ENCODE data around the gene MRM2.
A peak's percentile ranks its signal among the peaks of the same experiment; 100 is the strongest.

Gene MRM2

GRCh38 chr7:2244404-2244995, 2.5 kb upstream of the MRM2 start:
- DNase-seq (ENCODE audit: low spot score), result no peak
- no peak for TF ChIP-seq CTCF (IDR thresholded peaks at IDR 0.05; ENCODE audit: borderline replicate concordance, control extremely low read depth, extremely low read depth, insufficient read depth, missing control alignments)
- in situ Hi-C loops (cut with MboI; ENCODE audit: low sequenced_read_pairs, unreplicated experiment), result no loop called here

GRCh38 chr7:2243458-2243857, 1.5 kb upstream of the MRM2 start:
- DNase-seq (ENCODE audit: low spot score), result no peak
- in situ Hi-C loops (cut with MboI; ENCODE audit: low sequenced_read_pairs, unreplicated experiment), result no loop called here
- no peak for TF ChIP-seq CTCF (IDR thresholded peaks at IDR 0.05; ENCODE audit: borderline replicate concordance, control extremely low read depth, extremely low read depth, insufficient read depth, missing control alignments)

GRCh38 chr7:2242541-2243429, 780 bp upstream of the MRM2 start:
- in situ Hi-C loops (cut with MboI; ENCODE audit: low sequenced_read_pairs, unreplicated experiment), result no loop called here
- no peak for DNase-seq (ENCODE audit: low spot score)
- no peak for TF ChIP-seq CTCF (IDR thresholded peaks at IDR 0.05; ENCODE audit: borderline replicate concordance, control extremely low read depth, extremely low read depth, insufficient read depth, missing control alignments)

GRCh38 chr7:2239242-2239641, 2.8 kb downstream of the MRM2 start:
- in situ Hi-C loops (cut with MboI; ENCODE audit: low sequenced_read_pairs, unreplicated experiment), result loop anchor here (10.0 kb wide), 1 partner anchor 106 kb away; no protein-coding TSS in a partner anchor
- no peak for TF ChIP-seq CTCF (IDR thresholded peaks at IDR 0.05; ENCODE audit: borderline replicate concordance, control extremely low read depth, extremely low read depth, insufficient read depth, missing control alignments)
- no peak for DNase-seq (ENCODE audit: low spot score)

- DNase-seq (ENCODE audit: low spot score), result peak; percentile 89
- TF ChIP-seq CTCF (IDR thresholded peaks at IDR 0.05; ENCODE audit: borderline replicate concordance, control extremely low read depth, extremely low read depth, insufficient read depth, missing control alignments), result no peak
- in situ Hi-C loops (cut with MboI; ENCODE audit: low sequenced_read_pairs, unreplicated experiment), result loop anchor here (10.0 kb wide), 1 partner anchor 108 kb away; no protein-coding TSS in a partner anchor
Measured at GRCh38 chr7:2237109-2237602, 4.8 kb downstream of the MRM2 start.

- DNase-seq (ENCODE audit: low spot score), result no peak
- in situ Hi-C loops (cut with MboI; ENCODE audit: low sequenced_read_pairs, unreplicated experiment), result loop anchor here (10.0 kb wide), 1 partner anchor 111 kb away; no protein-coding TSS in a partner anchor
- TF ChIP-seq CTCF (IDR thresholded peaks at IDR 0.05; ENCODE audit: borderline replicate concordance, control extremely low read depth, extremely low read depth, insufficient read depth, missing control alignments), result no peak
Measured at GRCh38 chr7:2233926-2234325, 8.1 kb downstream of the MRM2 start.
